HCT116 (cell line): ENCODE data around the gene SLC6A6. TPM values are rescaled to one million over a fixed set of nuclear protein-coding genes. Genes with fewer than 3 reads are reported as not detected.

Experiments used
- ATAC-seq: fragments of 200-7000 bp; cut with Tn5 transposase; 2 replicates; pipeline ENCODE4 v1.9.1; 2020; ENCODE audit warnings: mild to moderate bottlenecking, moderate library complexity
- BruUV-seq: library from RNA; stranded (reverse); fragments of 400-500 nt; replicated peaks from 2 replicates; lab custom pipeline; 2021; lab: Mats Ljungman, UMichigan
- CTCF ChIA-PET: fragments of 300-600 bp; sonication (Branson Sonifier 250); formaldehyde crosslinking; loops from one replicate; lab custom pipeline; 2021; ENCODE audit warnings: antibody characterized with exemption; lab: Charles Lee
- POLR2A ChIA-PET: fragments of 300-600, 350-600 bp; sonication (Branson Sonifier 250); formaldehyde crosslinking; loops from one replicate; lab custom pipeline; 2021; ENCODE audit warnings: antibody characterized with exemption; lab: Charles Lee
- RAD21 ChIA-PET, 2 experiments: fragments of 300-600 bp; sonication (Branson Sonifier 250); formaldehyde crosslinking; loops; one replicate each; lab custom pipeline; 2023; ENCODE audit warnings: low total read pairs in 2 of 2; ENCODE audit not compliant: uncharacterized antibody in 2 of 2, unreplicated experiment in 2 of 2, low non-redundant PET in 1 of 2; lab: Charles Lee
- DNase-seq: peaks from one replicate; pipeline ENCODE4 v3.0.0-alpha.2; 2010; ENCODE audit warnings: low read depth, low spot score
- H2AFZ ChIP-seq: fragments of 200-600 bp; shearing (Covaris generic), sonication (generic); 2 replicates; pipeline ENCODE4 v1.6.1; 2017; ENCODE audit warnings: low read depth, mixed run types, mixed read lengths, antibody characterized with exemption, low read length; ENCODE audit not compliant: poor library complexity, severe bottlenecking
- H3K27ac ChIP-seq: 2 replicates; pipeline ENCODE4 v1.5.1; 2012; ENCODE audit warnings: low read depth, low read length
- H3K27me3 ChIP-seq: fragments of 200-600 bp; sonication (generic); 2 replicates; pipeline ENCODE4 v1.6.1; 2016; ENCODE audit warnings: mixed run types, low read length, mixed read lengths; ENCODE audit not compliant: insufficient read depth
- H3K36me3 ChIP-seq, 2 experiments: fragments of 200-500 bp in 1 of 2; fragments of 200-600 bp in 1 of 2; sonication (Bioruptor generic) in 1 of 2; sonication (generic) in 1 of 2; 2 replicates each; pipeline versions ENCODE4 v1.5.1 to v1.6.1; 2014 to 2016; ENCODE audit warnings: low read length in 2 of 2, inconsistent platforms in 1 of 2, mixed read lengths in 1 of 2, mixed run types in 1 of 2; ENCODE audit not compliant: insufficient read depth in 2 of 2, control insufficient read depth in 1 of 2
- H3K4me1 ChIP-seq, 2 experiments: fragments of 200-600 bp in 1 of 2; sonication (generic) in 1 of 2; 2 replicates each; pipeline versions ENCODE4 v1.5.1 to v1.6.1; 2012 to 2017; ENCODE audit warnings: low read length in 2 of 2, inconsistent platforms in 1 of 2, mild to moderate bottlenecking in 1 of 2, mixed read lengths in 1 of 2, mixed run types in 1 of 2, moderate library complexity in 1 of 2; ENCODE audit not compliant: insufficient read depth in 2 of 2, control insufficient read depth in 1 of 2
- H3K4me2 ChIP-seq: fragments of 200-600 bp; sonication (generic); 2 replicates; pipeline ENCODE4 v1.6.1; 2017; ENCODE audit warnings: mixed run types, low read length, mixed read lengths
- H3K4me3 ChIP-seq, 2 experiments: fragments of 200-600 bp in 1 of 2; sonication (generic) in 1 of 2; replicated peaks in 1 of 2; 2 replicates each; pipeline ENCODE4 v1.5.1; 2011 to 2016; ENCODE audit warnings: low read length in 2 of 2, control low read depth in 1 of 2, low read depth in 1 of 2, mild to moderate bottlenecking in 1 of 2, mixed read lengths in 1 of 2, mixed run types in 1 of 2
- H3K79me2 ChIP-seq: fragments of 200-600 bp; sonication (generic); 2 replicates; pipeline ENCODE4 v1.6.1; 2017; ENCODE audit warnings: mild to moderate bottlenecking, mixed run types, low read length, moderate library complexity, mixed read lengths; ENCODE audit not compliant: insufficient read depth
- H3K9ac ChIP-seq: fragments of 200-600 bp; sonication (generic); 2 replicates; pipeline ENCODE4 v1.6.1; 2016; ENCODE audit warnings: low read length, mixed read lengths
- H3K9me2 ChIP-seq: fragments of 200-600 bp; sonication (generic), shearing (Covaris generic); 2 replicates; pipeline ENCODE4 v1.6.1; 2017; ENCODE audit warnings: mixed run types, mild to moderate bottlenecking, moderate library complexity; ENCODE audit not compliant: insufficient read depth
- H3K9me3 ChIP-seq, 2 experiments: fragments of 200-500 bp in 1 of 2; fragments of 200-600 bp in 1 of 2; sonication (Bioruptor generic) in 1 of 2; sonication (generic) in 1 of 2; 2 replicates each; pipeline ENCODE4 v1.6.1; 2014 to 2017; ENCODE audit warnings: low read length in 2 of 2, mixed read lengths in 2 of 2, inconsistent platforms in 1 of 2, low read depth in 1 of 2, mild to moderate bottlenecking in 1 of 2, mixed run types in 1 of 2, moderate library complexity in 1 of 2; ENCODE audit not compliant: control insufficient read depth in 1 of 2, insufficient read depth in 1 of 2
- H4K20me1 ChIP-seq: fragments of 200-600 bp; sonication (generic), shearing (Covaris generic); 2 replicates; pipeline ENCODE4 v1.6.1; 2017; ENCODE audit warnings: mixed run types, mild to moderate bottlenecking, moderate library complexity; ENCODE audit not compliant: insufficient read depth
- ATF3 ChIP-seq: IDR thresholded peaks from 2 replicates; pipeline ENCODE4 v1.6.1; 2012
- CEBPB ChIP-seq: IDR thresholded peaks from 2 replicates; pipeline ENCODE4 v1.6.1; 2012; ENCODE audit warnings: low read depth
- EGR1 ChIP-seq: IDR thresholded peaks from 2 replicates; pipeline ENCODE4 v1.6.1; 2012; ENCODE audit warnings: low read depth
- ELF1 ChIP-seq: IDR thresholded peaks from 2 replicates; pipeline ENCODE4 v1.6.1; 2012; ENCODE audit warnings: low read depth, borderline replicate concordance
- EZH2 ChIP-seq: fragments of 200-600 bp; sonication (generic); IDR thresholded peaks from 2 replicates; pipeline ENCODE4 v1.6.1; 2017; ENCODE audit warnings: antibody characterized with exemption, mixed run types
- EZH2phosphoT487 ChIP-seq: fragments of 200-600 bp; IDR thresholded peaks from 2 replicates; pipeline ENCODE4 v1.6.1; 2018; ENCODE audit warnings: antibody characterized with exemption, borderline replicate concordance
- FOSL1 ChIP-seq: IDR thresholded peaks from 2 replicates; pipeline ENCODE4 v1.6.1; 2012; ENCODE audit warnings: low read depth
- JUND ChIP-seq: IDR thresholded peaks from 2 replicates; pipeline ENCODE4 v1.6.1; 2012
- MAX ChIP-seq: IDR thresholded peaks from 2 replicates; pipeline ENCODE4 v1.6.1; 2012
- POLR2A ChIP-seq: IDR thresholded peaks from 2 replicates; pipeline ENCODE4 v1.7.0; 2011; ENCODE audit warnings: borderline replicate concordance; ENCODE audit not compliant: insufficient read depth, insufficient read length; ENCODE audit errors: extremely low read depth
- POLR2AphosphoS5 ChIP-seq: IDR thresholded peaks from 2 replicates; pipeline ENCODE4 v1.6.1; 2011; ENCODE audit warnings: mild to moderate bottlenecking, low read depth, low read length, moderate library complexity
- RAD21 ChIP-seq: IDR thresholded peaks from 2 replicates; pipeline ENCODE4 v1.6.1; 2012; ENCODE audit warnings: low read depth, mild to moderate bottlenecking
- SRF ChIP-seq: IDR thresholded peaks from 2 replicates; pipeline ENCODE4 v1.6.1; 2012; ENCODE audit warnings: low read depth
- YY1 ChIP-seq: IDR thresholded peaks from 2 replicates; pipeline ENCODE4 v1.6.1; 2011; ENCODE audit warnings: low read length, low read depth, moderate library complexity, mild to moderate bottlenecking; ENCODE audit not compliant: insufficient replicate concordance; ENCODE audit errors: extremely low read depth
- ZBTB33 ChIP-seq: IDR thresholded peaks from 2 replicates; pipeline ENCODE4 v1.6.1; 2011; ENCODE audit warnings: mild to moderate bottlenecking, low read length, moderate library complexity; ENCODE audit not compliant: insufficient replicate concordance; ENCODE audit errors: extremely low read depth
- ZFX ChIP-seq: fragments of 450-650 bp; IDR thresholded peaks from 2 replicates; pipeline ENCODE4 v1.6.1; 2017
- ZNF274 ChIP-seq: fragments of 200-500 bp; sonication (Bioruptor generic); IDR thresholded peaks from 2 replicates; pipeline ENCODE4 v1.6.1; 2014; ENCODE audit warnings: mild to moderate bottlenecking, low read depth, low read length, inconsistent platforms
- intact Hi-C: fragments of 100-400 bp; cut with micrococcal nuclease; formaldehyde crosslinking; loops from 2 replicates; pipeline ENCODE4 v1.10.0; 2022
- total RNA-seq: library from RNA; stranded (reverse); gene quantifications from one replicate; pipeline ENCODE4 v1.2.1, GENCODE V29; 2021; ENCODE audit not compliant: unreplicated experiment

Gene SLC6A6
- total RNA-seq, 1 experiment from 2014 or later = 36.3 TPM

GRCh38 chr3:14480207-14481017 is 78.0 kb downstream of the SLC6A6 start:
- POLR2A ChIA-PET = no interaction called here
- no peak overlapping the region for H3K4me3 ChIP-seq
- no peaks in the 10 kb centered on the region for H3K9me3 ChIP-seq
- no peaks in the 10 kb centered on the region for H4K20me1 ChIP-seq
- no peaks in the 10 kb centered on the region for H3K9me2 ChIP-seq
- no peaks in the 10 kb centered on the region for H3K4me1 ChIP-seq
- no peaks in the 10 kb centered on the region for H3K27me3 ChIP-seq
- peaks cover 30 to 36% of the 10 kb centered on the region in 2 experiments; a peak in 3 of 4 replicates for H3K36me3 ChIP-seq
- TF ChIP-seq ZBTB33 = no peak
- no peak for TF ChIP-seq ELF1
- TF ChIP-seq YY1 = no peak
- TF ChIP-seq MAX = no peak
- TF ChIP-seq EZH2phosphoT487 = no peak
- no peak for TF ChIP-seq ZFX
- TF ChIP-seq CEBPB = no peak
- TF ChIP-seq EZH2 = no peak
- no peak for TF ChIP-seq RAD21
- no peak for TF ChIP-seq FOSL1
- TF ChIP-seq ZNF274 = no peak
- no peak for TF ChIP-seq ATF3
- TF ChIP-seq EGR1 = no peak
- no peak for TF ChIP-seq POLR2A
- no peak for TF ChIP-seq POLR2AphosphoS5
- no peak for TF ChIP-seq SRF
- TF ChIP-seq JUND = no peak
- RAD21 ChIA-PET = no interaction called here
- no TSS peak for BruUV-seq
- CTCF ChIA-PET = no interaction called here
- no peak overlapping the region for H3K27ac ChIP-seq
- no peak for DNase-seq
- H2AFZ ChIP-seq = no peak overlapping the region
- H3K79me2 ChIP-seq = no peaks in the 10 kb centered on the region
- H3K4me2 ChIP-seq = no peak overlapping the region
- ATAC-seq = no peak
- no peak overlapping the region for H3K9ac ChIP-seq
- intact Hi-C loops = no loop called here
